ENCODE measurements around the gene KLK2.

DNA sequence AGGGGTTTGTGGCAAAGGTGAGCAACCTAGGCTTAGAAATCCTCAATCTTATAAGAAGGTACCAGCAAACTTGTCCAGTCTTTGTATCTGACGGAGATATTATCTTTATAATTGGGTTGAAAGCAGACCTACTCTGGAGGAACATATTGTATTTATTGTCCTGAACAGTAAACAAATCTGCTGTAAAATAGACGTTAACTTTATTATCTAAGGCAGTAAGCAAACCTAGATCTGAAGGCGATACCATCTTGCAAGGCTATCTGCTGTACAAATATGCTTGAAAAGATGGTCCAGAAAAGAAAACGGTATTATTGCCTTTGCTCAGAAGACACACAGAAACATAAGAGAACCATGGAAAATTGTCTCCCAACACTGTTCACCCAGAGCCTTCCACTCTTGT, 3.8 kb upstream of the KLK2 start:
- TF ChIP-seq, protein P1, sequence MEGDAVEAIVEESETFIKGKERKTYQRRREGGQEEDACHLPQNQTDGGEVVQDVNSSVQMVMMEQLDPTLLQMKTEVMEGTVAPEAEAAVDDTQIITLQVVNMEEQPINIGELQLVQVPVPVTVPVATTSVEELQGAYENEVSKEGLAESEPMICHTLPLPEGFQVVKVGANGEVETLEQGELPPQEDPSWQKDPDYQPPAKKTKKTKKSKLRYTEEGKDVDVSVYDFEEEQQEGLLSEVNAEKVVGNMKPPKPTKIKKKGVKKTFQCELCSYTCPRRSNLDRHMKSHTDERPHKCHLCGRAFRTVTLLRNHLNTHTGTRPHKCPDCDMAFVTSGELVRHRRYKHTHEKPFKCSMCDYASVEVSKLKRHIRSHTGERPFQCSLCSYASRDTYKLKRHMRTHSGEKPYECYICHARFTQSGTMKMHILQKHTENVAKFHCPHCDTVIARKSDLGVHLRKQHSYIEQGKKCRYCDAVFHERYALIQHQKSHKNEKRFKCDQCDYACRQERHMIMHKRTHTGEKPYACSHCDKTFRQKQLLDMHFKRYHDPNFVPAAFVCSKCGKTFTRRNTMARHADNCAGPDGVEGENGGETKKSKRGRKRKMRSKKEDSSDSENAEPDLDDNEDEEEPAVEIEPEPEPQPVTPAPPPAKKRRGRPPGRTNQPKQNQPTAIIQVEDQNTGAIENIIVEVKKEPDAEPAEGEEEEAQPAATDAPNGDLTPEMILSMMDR (IDR thresholded peaks at IDR 0.05 in 8 of 11, conservative IDR thresholded peaks at IDR 0.05 in 3 of 11) = no peak
- TF ChIP-seq POLR2A (IDR thresholded peaks at IDR 0.05) = no peak

Data from spleen (tissue), 7 donors.